Panc1 (cell line): ENCODE data around the gene CHST10.

ENCODE experiments used
- CTCF ChIP-seq: fragments of 450-650 bp; IDR thresholded peaks from 2 replicates; pipeline ENCODE4 v1.5.1; 2017; ENCODE audit warnings: mild to moderate bottlenecking
- POLR2AphosphoS5 ChIP-seq: IDR thresholded peaks from 2 replicates; pipeline ENCODE4 v1.6.1; 2012; ENCODE audit warnings: mild to moderate bottlenecking, low read depth, low read length, moderate library complexity
- REST ChIP-seq, 2 experiments: IDR thresholded peaks; 2 replicates each; pipeline ENCODE4 v1.6.1; 2011 to 2012; ENCODE audit warnings: low read depth in 2 of 2, control low read depth in 1 of 2, low read length in 1 of 2, mild to moderate bottlenecking in 1 of 2, moderate library complexity in 1 of 2; ENCODE audit not compliant: insufficient read depth in 1 of 2
- SIN3A ChIP-seq: IDR thresholded peaks from 2 replicates; pipeline ENCODE4 v1.6.1; 2012; ENCODE audit warnings: low read depth, mild to moderate bottlenecking, low read length, moderate library complexity, borderline replicate concordance; ENCODE audit not compliant: insufficient read depth
- TCF7L2 ChIP-seq: IDR thresholded peaks from 2 replicates; pipeline ENCODE4 v1.6.1; 2011; ENCODE audit warnings: mild to moderate bottlenecking, low read depth, low read length, inconsistent platforms

GRCh38 chr2:100381240-100381639, 36.2 kb downstream of the CHST10 start:
- TF ChIP-seq CTCF (peak; percentile 91), POLR2AphosphoS5 (no peak), REST (IDR thresholded peaks at IDR 0.05; ENCODE audit: insufficient read depth in 1 of 2, low read depth in 2 of 2, low read length in 1 of 2) (no peak), SIN3A (no peak), TCF7L2 (0 out of 2 replicates have a peak, but pooled peaks have one; percentile 14)
